Activated CD4-positive, alpha-beta T cell treated with anti-CD3 and anti-CD28 coated beads, Interleukin-2, amount 10 ng/mL, durations not matched to agents 7 days and 5 days (primary cell): ENCODE measurements around the gene ELMO3. TPM values are rescaled to one million over a fixed set of nuclear protein-coding genes. Genes with fewer than 3 reads are reported as not detected.

ENCODE experiments used
- CTCF ChIA-PET: fragments of 350-600 bp; sonication (Branson Sonifier 250); formaldehyde crosslinking; loops from one replicate; lab custom pipeline; 2021; ENCODE audit warnings: antibody characterized with exemption; lab: Charles Lee
- POLR2A ChIA-PET: fragments of 350-600 bp; sonication (Branson Sonifier 250); formaldehyde crosslinking; loops from one replicate; lab custom pipeline; 2021; ENCODE audit warnings: antibody characterized with exemption; lab: Charles Lee
- DNase-seq: peaks from one replicate; pipeline ENCODE4 v3.0.0-alpha.2; 2020
- H3K27ac Mint-ChIP-seq: one replicate; pipeline ENCODE4 v1.8.0; 2021; ENCODE audit warnings: mild to moderate bottlenecking, moderate library complexity, mixed read lengths
- H3K27me3 Mint-ChIP-seq: one replicate; pipeline ENCODE4 v1.8.0; 2021; ENCODE audit warnings: mixed read lengths
- H3K36me3 Mint-ChIP-seq: one replicate; pipeline ENCODE4 v1.8.0; 2021; ENCODE audit warnings: low read depth, mixed read lengths
- H3K4me1 Mint-ChIP-seq: one replicate; pipeline ENCODE4 v1.8.0; 2021; ENCODE audit warnings: mixed read lengths
- H3K4me3 Mint-ChIP-seq: one replicate; pipeline ENCODE4 v1.8.0; 2021; ENCODE audit warnings: mild to moderate bottlenecking, moderate library complexity, mixed read lengths
- H3K9me3 Mint-ChIP-seq: one replicate; pipeline ENCODE4 v1.8.0; 2021; ENCODE audit warnings: mixed read lengths
- total RNA-seq, 2 experiments: library from RNA; stranded (reverse); gene quantifications; one replicate each; pipeline ENCODE4 v1.2.3, GENCODE V29; 2021

ELMO3 gene
- total RNA-seq, 2 experiments from 2014 or later: 6.2 to 6.3 TPM

DNA sequence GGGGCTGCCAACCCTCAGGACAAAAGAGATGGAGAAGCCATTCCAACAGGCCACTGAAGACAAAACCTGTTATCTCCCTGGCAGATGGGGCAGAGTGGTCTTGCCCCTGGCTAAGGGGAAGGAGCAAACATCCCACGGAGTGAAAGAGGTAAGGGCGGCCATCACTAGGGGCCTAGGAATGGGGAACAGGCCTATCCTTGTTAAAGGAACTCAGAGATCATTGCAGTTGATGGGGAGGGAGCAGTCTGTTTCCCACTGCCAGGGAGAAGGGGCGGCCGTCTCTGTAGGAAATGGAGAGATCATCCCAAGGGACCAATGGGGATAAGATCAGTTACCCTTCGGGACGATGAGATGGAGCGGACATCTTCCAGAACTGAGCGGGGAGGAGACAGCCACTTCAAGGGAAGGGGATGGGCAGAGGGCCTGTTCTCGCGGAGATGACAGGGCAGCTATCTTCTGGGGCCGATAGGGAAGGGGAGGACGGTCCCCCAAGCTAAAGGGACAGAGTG lies 27.4 kb downstream of the ELMO3 start:
- Mint-ChIP-seq H3K27me3 (no peaks in the 10 kb centered on the region), H3K9me3 (no peaks in the 10 kb centered on the region), H3K4me1 (peaks cover 51% of the 10 kb centered on the region), H3K4me3 (peak overlapping the region; percentile 98), H3K36me3 (peaks cover 25% of the 10 kb centered on the region), H3K27ac (peak overlapping the region; percentile 94)
- CTCF ChIA-PET: interaction anchor here (0.9 to 3.6 kb wide), 12 partner anchors 8 to 294 kb away, joined by 3 to 24 read pairs (median 6); partner anchors contain the start of genes FHOD1 and MATCAP1
- POLR2A ChIA-PET: interaction anchor here (1.3 kb wide), 1 partner anchor 18 kb away, joined by 7 read pairs; no protein-coding TSS in a partner anchor
- DNase-seq: no peak

DNA sequence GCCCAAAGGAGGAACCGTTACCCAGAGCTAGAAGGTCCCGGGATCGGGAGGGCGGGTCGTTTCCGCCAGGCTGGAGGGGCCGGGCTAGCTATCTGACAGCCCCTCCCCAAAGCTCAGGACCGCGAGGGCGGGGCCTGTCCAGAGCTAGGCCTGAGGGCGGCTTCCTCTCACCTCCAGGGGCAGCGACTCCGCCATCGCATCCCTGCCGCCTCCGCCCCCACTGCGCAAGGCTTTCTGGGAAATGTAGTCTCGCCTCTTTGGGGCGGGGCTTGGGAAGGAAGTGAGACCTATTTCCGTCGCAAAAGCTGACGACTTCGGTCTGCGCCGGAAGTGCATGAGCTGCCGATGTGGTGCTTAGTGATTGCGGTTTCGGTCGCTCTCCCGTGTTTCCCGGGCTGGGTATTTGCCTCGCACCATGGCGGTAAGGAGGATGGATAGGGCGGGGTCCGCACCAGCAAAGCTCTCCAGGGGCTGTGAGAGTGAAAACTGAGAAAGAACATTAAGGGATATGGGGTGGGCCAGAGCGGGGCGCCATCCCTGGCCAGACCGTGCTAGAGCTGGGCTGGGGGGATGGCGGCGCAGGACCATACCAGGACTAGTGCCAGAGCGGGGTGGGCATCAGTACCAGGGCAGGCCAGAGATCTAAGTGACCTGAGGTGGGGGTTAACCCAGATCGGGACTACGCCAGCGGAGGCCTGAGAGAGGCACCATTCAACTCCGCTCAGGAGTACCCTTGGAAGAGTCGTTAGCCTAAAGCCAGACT lies 28.1 kb downstream of the ELMO3 start, which contains the start of gene TMEM208:
TMEM208 (plus strand) TSS at position 327 of the 763 bp plus-strand sequence; CDS start at position 416, 89 bp downstream.
- H3K27me3 Mint-ChIP-seq: no peaks in the 10 kb centered on the region
- DNase-seq: peak; percentile 99
- CTCF ChIA-PET: interaction anchor here (0.5 to 3.6 kb wide), 16 partner anchors 8 to 294 kb away, joined by 3 to 24 read pairs (median 4); partner anchors contain the start of genes FHOD1 and MATCAP1

DNA sequence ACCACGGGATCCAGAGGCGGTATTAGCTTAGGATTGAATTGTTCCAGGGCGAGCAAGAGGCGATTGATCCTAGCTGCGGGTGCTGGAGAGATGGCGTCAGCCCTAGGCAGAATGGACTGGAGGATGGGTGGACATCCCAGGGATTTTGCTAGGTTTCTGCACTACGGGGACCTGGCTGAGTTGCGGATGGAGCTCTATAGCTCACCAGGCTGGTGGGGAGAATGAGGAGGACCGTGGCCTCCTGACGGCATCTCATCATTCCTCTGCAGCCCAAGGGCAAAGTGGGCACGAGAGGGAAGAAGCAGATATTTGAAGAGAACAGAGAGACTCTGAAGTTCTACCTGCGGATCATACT lies 28.6 kb downstream of the ELMO3 start:
- ChIA-PET POLR2A (interaction anchor here (0.8 to 1.3 kb wide), 2 partner anchors 17 to 75 kb away, joined by 3 to 7 read pairs; no protein-coding TSS in a partner anchor), CTCF (interaction anchor here (0.6 to 3.6 kb wide), 13 partner anchors 11 to 293 kb away, joined by 3 to 24 read pairs (median 6); partner anchors contain the start of gene FHOD1)
- H3K36me3 Mint-ChIP-seq: peaks cover 25% of the 10 kb centered on the region
- no peaks in the 10 kb centered on the region for H3K27me3 Mint-ChIP-seq
- DNase-seq: no peak
- no peaks in the 10 kb centered on the region for H3K9me3 Mint-ChIP-seq
- peaks cover 50% of the 10 kb centered on the region for H3K4me1 Mint-ChIP-seq
- H3K27ac Mint-ChIP-seq: peak overlapping the region; percentile 94
- peak overlapping the region; percentile 98 for H3K4me3 Mint-ChIP-seq

More for the DNA sequence above, 28.1 kb downstream of the ELMO3 start, which contains the start of gene TMEM208:
- Mint-ChIP-seq H3K27ac (peak within 1 kb of the TSS; percentile 94), H3K9me3 (no peaks in the 10 kb centered on the region), H3K4me3 (peak within 1 kb of the TSS; percentile 98), H3K4me1 (peaks cover 51% of the 10 kb centered on the region), H3K36me3 (peaks cover 25% of the 10 kb centered on the region)
- POLR2A ChIA-PET: interaction anchor here (1.3 kb wide), 1 partner anchor 17 kb away, joined by 7 read pairs; no protein-coding TSS in a partner anchor

DNA sequence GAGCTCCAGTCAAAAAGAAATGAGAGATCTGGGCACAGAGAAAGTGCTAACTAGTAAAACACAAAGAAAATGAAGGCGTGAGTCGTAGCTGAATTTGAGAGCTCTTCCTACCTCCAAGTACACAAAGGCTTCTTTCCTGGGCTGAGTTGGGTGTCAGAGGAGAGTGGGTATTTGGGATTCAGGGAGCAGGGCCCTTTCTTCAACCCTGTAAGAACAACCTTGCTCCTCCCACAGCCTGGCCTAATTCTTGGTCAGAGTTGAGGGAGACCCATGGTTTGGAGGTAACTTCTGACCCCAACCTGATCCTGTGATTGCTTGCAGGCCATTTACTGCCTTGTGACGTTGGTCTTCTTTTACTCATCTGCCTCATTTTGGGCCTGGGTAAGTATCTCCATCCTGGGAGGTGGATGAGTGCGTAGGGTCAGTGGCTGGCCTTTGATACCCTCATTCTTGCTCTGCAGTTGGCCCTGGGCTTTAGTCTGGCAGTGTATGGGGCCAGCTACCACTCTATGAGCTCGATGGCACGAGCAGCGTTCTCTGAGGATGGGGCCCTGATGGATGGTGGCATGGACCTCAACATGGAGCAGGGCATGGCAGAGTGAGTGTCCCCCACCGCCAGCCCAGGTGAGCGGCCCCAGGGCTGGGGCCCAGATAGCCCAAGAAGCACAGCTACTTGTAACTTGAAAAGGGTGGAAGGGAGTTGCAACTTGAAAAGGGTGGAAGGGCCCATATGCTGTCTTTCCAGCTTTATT lies 29.3 kb downstream of the ELMO3 start:
- CTCF ChIA-PET: interaction anchor here (0.6 to 3.6 kb wide), 8 partner anchors 10 to 270 kb away, joined by 3 to 24 read pairs (median 6); partner anchors contain the start of gene FHOD1
- Mint-ChIP-seq H3K4me3 (peak overlapping the region; percentile 98), H3K4me1 (peaks cover 49% of the 10 kb centered on the region), H3K27ac (peak overlapping the region; percentile 94), H3K27me3 (no peaks in the 10 kb centered on the region), H3K9me3 (no peaks in the 10 kb centered on the region), H3K36me3 (peaks cover 25% of the 10 kb centered on the region)
- no peak for DNase-seq
- POLR2A ChIA-PET: interaction anchor here (0.8 kb wide), 1 partner anchor 75 kb away, joined by 3 read pairs; no protein-coding TSS in a partner anchor

DNA sequence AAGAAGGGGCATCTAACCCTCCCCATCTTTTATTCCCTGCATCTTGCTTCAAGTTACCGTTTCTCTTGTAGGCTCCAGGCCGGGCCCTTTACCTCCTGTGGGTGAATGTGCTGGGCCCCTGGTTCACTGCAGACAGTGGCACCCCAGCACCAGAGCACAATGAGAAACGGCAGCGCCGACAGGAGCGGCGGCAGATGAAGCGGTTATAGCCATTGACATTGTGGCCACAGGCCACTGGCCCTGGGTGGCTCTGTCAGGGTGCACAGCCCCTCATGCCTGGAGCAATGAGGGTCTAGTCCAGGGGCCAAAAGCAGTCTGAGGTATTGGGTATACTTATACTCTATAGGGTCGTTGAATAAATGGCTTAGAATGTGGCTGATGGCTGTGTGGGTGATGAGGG lies 30.0 kb downstream of the ELMO3 start:
- peaks cover 43% of the 10 kb centered on the region for H3K4me1 Mint-ChIP-seq
- peak overlapping the region; percentile 4 for H3K27ac Mint-ChIP-seq
- no peaks in the 10 kb centered on the region for H3K27me3 Mint-ChIP-seq
- POLR2A ChIA-PET: no interaction called here
- no peaks in the 10 kb centered on the region for H3K9me3 Mint-ChIP-seq
- no peak for DNase-seq
- H3K4me3 Mint-ChIP-seq: peak overlapping the region; percentile 51
- CTCF ChIA-PET: interaction anchor here (2.0 to 2.9 kb wide), 2 partner anchors 10 to 211 kb away, joined by 4 to 18 read pairs; no protein-coding TSS in a partner anchor
- peaks cover 25% of the 10 kb centered on the region for H3K36me3 Mint-ChIP-seq

DNA sequence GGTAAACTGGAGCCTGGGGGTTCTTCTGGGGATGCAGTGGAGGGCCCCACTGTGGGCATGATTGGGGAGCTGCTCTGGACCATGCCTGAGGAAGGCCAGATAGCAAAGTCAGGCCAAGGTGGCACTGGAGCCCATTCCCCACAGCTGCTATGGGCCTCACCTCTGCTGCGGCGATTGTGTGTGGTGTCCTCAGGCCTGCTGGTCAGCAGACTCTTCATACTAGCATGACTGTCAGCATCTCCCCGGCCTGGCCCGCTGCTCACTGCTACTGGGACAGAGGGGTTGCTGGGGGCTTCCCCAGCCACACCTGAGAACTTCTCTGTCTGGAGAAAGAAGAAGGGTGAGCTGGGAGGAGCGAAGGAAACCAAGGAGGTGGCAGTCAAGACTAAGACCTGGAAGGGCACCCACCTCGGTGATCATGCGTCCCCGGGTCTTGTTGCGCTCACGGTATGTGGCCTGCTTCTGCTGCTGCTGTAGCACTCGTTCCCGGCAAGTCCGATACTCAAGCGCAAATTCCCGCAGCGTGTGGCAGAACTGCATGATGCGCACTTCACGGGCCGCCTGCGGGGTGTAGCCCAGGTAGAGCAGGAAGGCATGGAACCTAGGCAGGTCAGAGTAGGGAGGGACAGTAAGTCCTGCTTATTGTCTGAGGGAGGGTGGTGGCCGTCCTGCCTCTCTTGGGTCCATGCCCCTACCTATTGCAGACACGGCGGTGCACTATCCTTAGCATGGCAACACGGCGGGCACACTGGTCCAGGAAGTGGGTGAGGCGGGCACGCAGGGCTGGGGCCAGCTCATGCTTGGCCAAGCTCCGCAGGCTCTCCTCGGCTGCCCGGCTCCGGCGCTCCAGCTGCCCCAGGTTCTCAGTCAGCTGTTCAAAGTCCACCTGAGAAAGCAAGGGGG lies 31.2 kb downstream of the ELMO3 start:
- ChIA-PET POLR2A (no interaction called here), CTCF (interaction anchor here (0.5 to 1.1 kb wide), 4 partner anchors 9 to 493 kb away, joined by 3 to 4 read pairs (median 3); partner anchors contain the start of gene E2F4)
- no peak for DNase-seq
- H3K9me3 Mint-ChIP-seq: no peaks in the 10 kb centered on the region
- peaks cover 25% of the 10 kb centered on the region for H3K36me3 Mint-ChIP-seq
- H3K27me3 Mint-ChIP-seq: no peaks in the 10 kb centered on the region
- H3K4me3 Mint-ChIP-seq: no peak overlapping the region
- peak overlapping the region; percentile 9 for H3K27ac Mint-ChIP-seq
- H3K4me1 Mint-ChIP-seq: peaks cover 31% of the 10 kb centered on the region

DNA sequence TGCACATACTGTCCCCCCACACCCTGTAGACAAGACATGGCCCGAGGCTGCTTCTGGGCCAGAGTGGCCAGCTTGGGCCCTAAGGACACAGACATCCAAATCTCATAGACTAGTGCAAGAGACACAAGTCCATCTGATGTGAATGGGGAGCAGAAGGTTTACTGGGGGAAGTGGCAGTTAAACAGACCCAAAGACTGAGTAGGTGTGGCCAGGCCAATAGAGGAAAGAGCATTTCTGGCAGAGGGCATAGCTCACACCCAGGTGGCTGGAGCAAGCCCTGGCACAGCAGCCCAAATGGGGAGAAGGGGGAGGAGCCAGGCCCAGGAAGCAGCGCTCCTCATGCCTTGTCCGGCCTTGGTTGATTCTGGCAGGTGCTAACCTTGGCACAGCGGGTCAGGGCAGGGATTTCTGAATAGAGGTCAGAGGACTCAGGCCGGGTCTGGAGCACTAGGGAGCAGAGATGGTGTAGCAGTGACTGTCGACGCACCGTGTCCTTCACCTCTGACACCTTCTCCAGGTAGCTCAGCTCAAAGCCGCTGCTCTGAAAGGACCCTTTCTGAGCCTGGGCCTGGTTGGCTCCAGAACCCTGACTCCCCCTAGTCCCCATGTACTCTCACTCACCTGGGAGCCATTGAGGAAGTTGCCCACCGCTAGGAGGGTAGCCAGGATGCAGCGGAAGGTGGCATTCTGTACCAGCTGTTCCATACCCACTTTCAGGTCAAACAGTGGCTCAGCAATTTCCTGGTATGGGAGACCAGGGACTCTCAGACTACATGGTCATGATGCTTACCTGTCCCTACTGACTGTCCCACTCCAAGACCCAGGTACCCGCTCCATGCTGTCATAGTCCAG lies 32.1 kb downstream of the ELMO3 start:
- ChIA-PET POLR2A (interaction anchor here (1.5 kb wide), 1 partner anchor 13 kb away, joined by 4 read pairs; no protein-coding TSS in a partner anchor), CTCF (interaction anchor here (0.5 to 1.1 kb wide), 5 partner anchors 13 to 494 kb away, joined by 3 to 4 read pairs (median 3); partner anchors contain the start of genes E2F4 and NAE1)
- Mint-ChIP-seq H3K4me1 (peaks cover 23% of the 10 kb centered on the region), H3K27me3 (no peaks in the 10 kb centered on the region), H3K27ac (no peak overlapping the region), H3K9me3 (no peaks in the 10 kb centered on the region), H3K36me3 (peaks cover 26% of the 10 kb centered on the region), H3K4me3 (no peak overlapping the region)
- DNase-seq: no peak

DNA sequence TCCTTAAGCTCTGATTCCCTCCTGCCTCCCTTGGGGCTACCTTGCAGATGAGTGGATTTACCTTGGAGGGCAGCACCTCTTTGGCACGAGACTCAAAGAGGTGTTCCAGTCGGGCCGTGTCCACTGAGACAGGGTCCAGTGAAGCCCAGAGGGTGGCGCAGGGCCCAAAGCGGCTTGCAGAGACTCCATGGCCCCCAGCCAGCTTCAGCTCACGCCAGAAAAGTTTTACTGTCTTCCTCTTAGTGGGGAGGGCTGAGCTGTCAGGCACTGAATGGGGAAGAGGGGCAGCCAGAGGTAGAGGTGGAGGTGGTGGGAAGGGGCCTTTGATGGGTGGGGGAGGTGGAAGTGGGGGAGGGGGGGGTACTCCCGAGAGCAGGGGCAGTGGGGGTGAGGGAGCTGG lies 34.7 kb downstream of the ELMO3 start:
- DNase-seq: no peak
- ChIA-PET CTCF (interaction anchor here (0.6 to 2.2 kb wide), 3 partner anchors 8 to 60 kb away, joined by 3 to 8 read pairs (median 4); no protein-coding TSS in a partner anchor), POLR2A (no interaction called here)
- peaks cover 11% of the 10 kb centered on the region for H3K4me1 Mint-ChIP-seq
- no peak overlapping the region for H3K4me3 Mint-ChIP-seq
- H3K27me3 Mint-ChIP-seq: no peaks in the 10 kb centered on the region
- peaks cover 35% of the 10 kb centered on the region for H3K36me3 Mint-ChIP-seq
- no peaks in the 10 kb centered on the region for H3K9me3 Mint-ChIP-seq
- no peak overlapping the region for H3K27ac Mint-ChIP-seq

DNA sequence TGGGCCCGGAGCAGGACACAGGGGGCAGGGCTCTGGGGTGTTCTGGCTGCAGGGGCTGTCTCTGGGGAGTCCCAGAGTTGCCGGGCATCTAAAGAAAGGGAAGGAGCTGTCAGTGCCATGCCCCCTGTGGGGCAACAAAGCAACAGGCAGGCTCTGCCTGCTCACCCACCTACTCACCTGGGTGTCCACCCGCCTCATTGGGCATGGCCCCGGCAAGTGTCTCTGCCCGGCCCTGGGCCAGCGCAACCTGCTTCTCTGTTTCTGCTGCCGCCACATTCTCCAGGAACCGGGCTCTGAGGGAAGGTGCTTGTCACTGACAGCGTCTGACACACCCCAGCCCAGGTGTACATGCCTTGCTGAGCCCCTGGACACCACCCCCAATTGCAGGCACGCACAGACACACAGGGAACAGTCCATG lies 35.3 kb downstream of the ELMO3 start:
- H3K4me1 Mint-ChIP-seq: peaks cover 11% of the 10 kb centered on the region
- ChIA-PET POLR2A (no interaction called here), CTCF (interaction anchor here (0.6 to 2.2 kb wide), 2 partner anchors 10 to 61 kb away, joined by 3 to 8 read pairs; no protein-coding TSS in a partner anchor)
- H3K36me3 Mint-ChIP-seq: peaks cover 33% of the 10 kb centered on the region
- H3K27me3 Mint-ChIP-seq: no peaks in the 10 kb centered on the region
- H3K9me3 Mint-ChIP-seq: no peaks in the 10 kb centered on the region
- no peak overlapping the region for H3K27ac Mint-ChIP-seq
- no peak overlapping the region for H3K4me3 Mint-ChIP-seq
- DNase-seq: no peak

DNA sequence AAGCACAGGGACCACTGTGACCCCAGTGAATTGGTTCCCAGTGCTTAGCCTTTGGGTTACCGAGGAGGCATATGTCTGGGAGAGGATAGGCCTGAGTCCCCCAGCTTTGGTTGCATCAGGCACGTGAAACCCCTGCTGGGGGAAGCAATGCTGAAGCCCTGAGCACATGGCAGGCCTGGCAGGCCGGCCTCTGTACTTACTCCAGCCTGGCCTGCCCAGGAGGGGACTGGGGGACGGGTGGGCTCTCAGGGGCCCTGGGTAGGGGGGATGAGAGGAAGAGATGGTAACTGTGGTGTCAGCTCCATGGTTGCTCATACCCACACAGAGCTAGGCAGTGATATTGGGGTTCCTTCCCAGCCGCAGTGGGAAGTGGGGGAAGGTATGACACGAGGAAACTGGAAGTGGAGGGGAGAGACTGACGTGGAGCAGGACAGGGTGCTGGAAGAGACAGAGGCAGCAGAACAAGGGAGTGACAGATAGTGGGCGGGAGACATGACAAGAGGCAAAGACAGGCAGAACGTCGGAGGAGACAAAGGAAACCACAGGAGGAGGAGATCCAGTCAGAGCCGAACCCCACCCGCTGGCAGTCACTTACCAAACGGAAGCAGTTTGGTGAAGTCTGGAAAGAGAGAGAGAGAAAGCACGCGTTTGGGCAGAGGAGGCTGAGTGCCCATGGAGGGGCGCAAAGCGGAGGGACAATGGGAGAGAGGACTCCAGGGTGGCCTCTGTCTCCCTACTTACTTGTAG lies 37.1 kb downstream of the ELMO3 start:
- DNase-seq: peak; percentile 62

More for the DNA sequence above, 37.1 kb downstream of the ELMO3 start:
- Mint-ChIP-seq H3K4me1 (peaks cover 11% of the 10 kb centered on the region), H3K36me3 (peaks cover 21% of the 10 kb centered on the region), H3K27me3 (no peaks in the 10 kb centered on the region), H3K4me3 (peak overlapping the region; percentile 55), H3K27ac (peak overlapping the region; percentile 92), H3K9me3 (no peaks in the 10 kb centered on the region)
- POLR2A ChIA-PET: no interaction called here
- CTCF ChIA-PET: interaction anchor here (0.8 to 2.2 kb wide), 4 partner anchors 8 to 50 kb away, joined by 3 to 8 read pairs (median 4); no protein-coding TSS in a partner anchor
